GM12878 (cell line): ENCODE measurements around the gene NGB. TPM values are rescaled to one million over a fixed set of nuclear protein-coding genes. Genes with fewer than 3 reads are reported as not detected.

ENCODE experiments used
- ATAC-seq: fragments of 200-7000 bp; cut with Tn5 transposase; 3 replicates; pipeline ENCODE4 v1.9.1; 2020; ENCODE audit warnings: mild to moderate bottlenecking, moderate library complexity
- BruUV-seq: library from RNA; stranded (reverse); fragments of 400-500 nt; replicated peaks from 2 replicates; lab custom pipeline; 2021; lab: Mats Ljungman, UMichigan
- CTCF ChIA-PET: fragments of 300-600 bp; sonication (Branson Sonifier 250); formaldehyde crosslinking; extraction: SDS; loops from one replicate; lab custom pipeline; 2021; ENCODE audit warnings: inconsistent platforms; lab: Yijun Ruan, JAX
- POLR2A ChIA-PET: fragments of 350-600 bp; formaldehyde crosslinking; extraction: SDS; loops from one replicate; lab custom pipeline; 2021; ENCODE audit warnings: inconsistent platforms; lab: Charles Lee
- RAD21 ChIA-PET: fragments of 300-600 bp; sonication (Branson Sonifier 250); formaldehyde crosslinking; loops from one replicate; lab custom pipeline; 2023; ENCODE audit warnings: antibody characterized with exemption; ENCODE audit not compliant: unreplicated experiment; lab: Charles Lee
- SMC1A ChIA-PET: fragments of 300-600 bp; sonication (Branson Sonifier 250); formaldehyde crosslinking; loops from one replicate; lab custom pipeline; 2023; ENCODE audit not compliant: unreplicated experiment, uncharacterized antibody; lab: Charles Lee
- DNase-seq: peaks from one replicate; pipeline ENCODE4 v3.0.0-alpha.2; 2011; ENCODE audit warnings: low read depth, low spot score
- FAIRE-seq: peaks from 3 replicates; lab custom pipeline; 2011; peaks lifted over from hg19 to GRCh38; lab: Jason Lieb, UNC
- H2AFZ ChIP-seq: 2 replicates; pipeline ENCODE4 v1.6.0; 2011; ENCODE audit warnings: low read depth, low read length, control low read depth; ENCODE audit not compliant: control insufficient read depth
- H3K27ac ChIP-seq: 2 replicates; pipeline ENCODE4 v1.5.1; 2011; ENCODE audit warnings: control low read depth; ENCODE audit not compliant: control insufficient read depth, insufficient read depth
- H3K27me3 ChIP-seq, 2 experiments: replicated peaks in 1 of 2; 2 replicates each; pipeline versions ENCODE4 v1.6.0 to v1.6.1; 2011; ENCODE audit warnings: low read length in 1 of 2; ENCODE audit not compliant: control insufficient read depth in 2 of 2, insufficient read depth in 2 of 2
- H3K36me3 ChIP-seq, 2 experiments: 2 replicates each; pipeline ENCODE4 v1.5.1; 2011; ENCODE audit warnings: low read length in 1 of 2; ENCODE audit not compliant: control insufficient read depth in 2 of 2, insufficient read depth in 2 of 2
- H3K4me1 ChIP-seq: 2 replicates; pipeline ENCODE4 v1.6.1; 2011; ENCODE audit warnings: mild to moderate bottlenecking, low read length, moderate library complexity, mixed read lengths; ENCODE audit not compliant: control insufficient read depth, insufficient read depth
- H3K4me2 ChIP-seq: 2 replicates; pipeline ENCODE4 v1.6.0; 2011; ENCODE audit warnings: control low read depth; ENCODE audit not compliant: control insufficient read depth, insufficient read depth
- H3K4me3 ChIP-seq: fragments of 200-600 bp; sonication (generic); 2 replicates; pipeline ENCODE4 v1.5.1; 2016
- H3K79me2 ChIP-seq: 2 replicates; pipeline ENCODE4 v1.6.0; 2011; ENCODE audit warnings: low read length; ENCODE audit not compliant: control insufficient read depth, insufficient read depth
- H3K9ac ChIP-seq: 2 replicates; pipeline ENCODE4 v1.8.0; 2011; ENCODE audit warnings: low read length, control low read depth, mixed read lengths; ENCODE audit not compliant: control insufficient read depth, insufficient read depth
- H3K9me3 ChIP-seq: replicated peaks from 3 replicates; pipeline ENCODE4 v1.5.1; 2011; ENCODE audit warnings: mild to moderate bottlenecking, low read length; ENCODE audit not compliant: control insufficient read depth, insufficient read depth
- H4K20me1 ChIP-seq: 2 replicates; pipeline ENCODE4 v1.6.0; 2011; ENCODE audit not compliant: control insufficient read depth, insufficient read depth
- BCL3 ChIP-seq: IDR thresholded peaks from 2 replicates; pipeline ENCODE4 v1.6.1; 2011; ENCODE audit warnings: borderline replicate concordance, low read depth, mild to moderate bottlenecking, moderate library complexity, low read length; ENCODE audit not compliant: insufficient read depth, poor library complexity, severe bottlenecking
- DPF2 ChIP-seq: fragments of 450-650 bp; IDR thresholded peaks from 2 replicates; pipeline ENCODE4 v1.6.1; 2017; ENCODE audit warnings: mild to moderate bottlenecking
- GABPA ChIP-seq: IDR thresholded peaks from 2 replicates; pipeline ENCODE4 v1.6.1; 2014; ENCODE audit warnings: antibody characterized with exemption, low read depth, mild to moderate bottlenecking, inconsistent platforms
- MEF2B ChIP-seq: fragments of 450-650 bp; IDR thresholded peaks from 2 replicates; pipeline ENCODE4 v1.6.1; 2018; ENCODE audit warnings: mild to moderate bottlenecking, moderate library complexity; ENCODE audit not compliant: partially characterized antibody, poor library complexity, severe bottlenecking
- MXI1 ChIP-seq: fragments of 150-350 bp; IDR thresholded peaks from 2 replicates; pipeline ENCODE4 v1.6.1; 2011; ENCODE audit warnings: low read depth, mild to moderate bottlenecking, inconsistent platforms, low read length, improper control_type of control experiment
- MYB ChIP-seq: fragments of 150-350 bp; IDR thresholded peaks from 2 replicates; pipeline ENCODE4 v1.6.1; 2014; ENCODE audit warnings: mild to moderate bottlenecking, low read depth, low read length, borderline replicate concordance
- NFIC ChIP-seq: IDR thresholded peaks from 2 replicates; pipeline ENCODE4 v1.6.1; 2012; ENCODE audit warnings: low read depth, mild to moderate bottlenecking, inconsistent platforms, low read length, moderate library complexity
- RBBP5 ChIP-seq: fragments of 200-600 bp; sonication (generic); conservative IDR thresholded peaks from 2 replicates; pipeline ENCODE4 v1.6.1; 2016
- TBL1XR1 ChIP-seq: IDR thresholded peaks from 2 replicates; pipeline ENCODE4 v1.6.1; 2012; ENCODE audit warnings: low read depth, low read length, improper control_type of control experiment
- WGBS: methylation state at CpG from one replicate; pipeline ENCODE4 v1.1.6; 2016; ENCODE audit warnings: low lambda C conversion rate; ENCODE audit not compliant: insufficient replicate concordance, insufficient coverage; ENCODE audit errors: missing lambda C conversion rate; 5-methylcytosine and 5-hydroxymethylcytosine counted together
- in situ Hi-C: fragments of 300-500 bp; cut with MboI; formaldehyde crosslinking; loops from 9 replicates; pipeline ENCODE4 v1.14.3; 2018; ENCODE audit warnings: mixed read lengths
- intact Hi-C: fragments of 100-400 bp; cut with micrococcal nuclease; formaldehyde crosslinking; loops from one replicate; pipeline ENCODE4 v1.14.2; 2022; ENCODE audit not compliant: unreplicated experiment
- polyA plus RNA-seq, 11 experiments: library from polyadenylated mRNA; depleted of rRNA in 4 of 11; unstranded in 6 of 11; stranded (reverse) in 5 of 11; fragments of >200 nt; fragmentation: Nextera tagmentation in 4 of 11; fragmentation: Illumina TruSeq in 1 of 11; extraction: Ambion mirVana in 4 of 11; extraction: Trizol in 1 of 11; gene quantifications; 1 replicate in 1 of 11; 2 replicates in 10 of 11; pipeline versions ENCODE4 v1.2.1 to v1.2.3, GENCODE V29; 2011 to 2016; ENCODE audit warnings: inconsistent platforms in 2 of 11, missing spikeins in 2 of 11, low read depth in 1 of 11
- total RNA-seq, 4 experiments: library from RNA; depleted of rRNA in 3 of 4; stranded (reverse); fragments of >200 nt in 3 of 4; fragmentation: Illumina TruSeq in 1 of 4; extraction: Trizol in 1 of 4; gene quantifications; 2 replicates each; pipeline versions ENCODE4 v1.2.1 to v1.2.3, GENCODE V29; 2013 to 2021

Gene NGB
- total and polyA plus RNA-seq, 10 of the 15 experiments (the other 5 are each of a cell fraction or from before 2014, with no cell fraction given), result 0.19 TPM; not detected in 9

- peaks cover 1 to 5% of the 10 kb centered on the region in 2 experiments; a peak in 3 of 4 replicates for H3K36me3 ChIP-seq
- DNase-seq (no peak), FAIRE-seq (no peak), ATAC-seq (no peak)
- SMC1A ChIA-PET, result no interaction called here
- H3K27ac ChIP-seq, result no peak overlapping the region
- H3K4me3 ChIP-seq, result no peak overlapping the region
- intact Hi-C loops, result no loop called here
- TF ChIP-seq RBBP5, result no peak
- TF ChIP-seq TBL1XR1, result no peak
- TF ChIP-seq GABPA, result no peak
- no peak for TF ChIP-seq MXI1
- TF ChIP-seq DPF2, result no peak
- no peak for TF ChIP-seq BCL3
- no peak for TF ChIP-seq MYB
- no peak for TF ChIP-seq MEF2B
- TF ChIP-seq NFIC, result no peak
- H4K20me1 ChIP-seq, result no peaks in the 10 kb centered on the region
- no peak overlapping the region for H3K9ac ChIP-seq
- H3K9me3 ChIP-seq, result no peaks in the 10 kb centered on the region
- no peaks in the 10 kb centered on the region for H3K4me1 ChIP-seq
- POLR2A ChIA-PET, result no interaction called here
- no peaks in the 10 kb centered on the region for H3K79me2 ChIP-seq
- no peaks in the 10 kb centered on the region for H3K27me3 ChIP-seq
- RAD21 ChIA-PET, result no interaction called here
- H3K4me2 ChIP-seq, result no peak overlapping the region
- no TSS peak for BruUV-seq
- CTCF ChIA-PET, result interaction anchor here (0.9 to 1.5 kb wide), 2 partner anchors 24 to 367 kb away, joined by 3 read pairs; no protein-coding TSS in a partner anchor
- in situ Hi-C loops, result no loop called here
- H2AFZ ChIP-seq, result no peak overlapping the region
- WGBS, result 71% methylated on average over 13 of the region's 13 CpGs
These were observed 8.7 kb upstream of the NGB start for GRCh38 chr14:77279719-77280118.
